Liver (tissue), 3 donors: ENCODE measurements around the gene PPP2R2C.

Source experiments
- ATF3 ChIP-seq: IDR thresholded peaks from 2 replicates; pipeline ENCODE4 v1.6.1; 2016; ENCODE audit warnings: antibody characterized with exemption
- EGR1 ChIP-seq, 2 donors: IDR thresholded peaks; 2 replicates each; pipeline ENCODE4 v1.6.1; 2016 to 2018; ENCODE audit warnings: antibody characterized with exemption in 2 of 2, low read depth in 2 of 2
- FOXA1 ChIP-seq: IDR thresholded peaks from 2 replicates; pipeline ENCODE4 v1.6.1; 2016; ENCODE audit warnings: antibody characterized with exemption
- FOXA2 ChIP-seq: IDR thresholded peaks from 2 replicates; pipeline ENCODE4 v1.6.1; 2016; ENCODE audit warnings: antibody characterized with exemption
- GABPA ChIP-seq, 2 donors: IDR thresholded peaks in 1 of 2; conservative IDR thresholded peaks in 1 of 2; 2 replicates each; pipeline ENCODE4 v1.6.1; 2016; ENCODE audit warnings: antibody characterized with exemption in 2 of 2, mild to moderate bottlenecking in 1 of 2, moderate library complexity in 1 of 2
- JUND ChIP-seq, 2 donors: IDR thresholded peaks; 2 replicates each; pipeline ENCODE4 v1.6.1; 2016; ENCODE audit warnings: antibody characterized with exemption in 2 of 2
- MAX ChIP-seq: IDR thresholded peaks from 2 replicates; pipeline ENCODE4 v1.6.1; 2016; ENCODE audit warnings: antibody characterized with exemption
- RAD21 ChIP-seq, 2 donors: IDR thresholded peaks; 2 replicates each; pipeline ENCODE4 v1.6.1; 2016; ENCODE audit warnings: antibody characterized with exemption in 2 of 2, mild to moderate bottlenecking in 2 of 2
- REST ChIP-seq: IDR thresholded peaks from 2 replicates; pipeline ENCODE4 v1.6.1; 2016; ENCODE audit warnings: antibody characterized with exemption, mild to moderate bottlenecking
- SP1 ChIP-seq: IDR thresholded peaks from 2 replicates; pipeline ENCODE4 v1.6.1; 2018; ENCODE audit warnings: antibody characterized with exemption, mild to moderate bottlenecking
- TAF1 ChIP-seq: conservative IDR thresholded peaks from 2 replicates; pipeline ENCODE4 v1.6.1; 2016; ENCODE audit warnings: antibody characterized with exemption, mild to moderate bottlenecking
- TF ChIP-seq, protein P1 (sequence below): fragments of 150-350 bp; IDR thresholded peaks from 2 replicates; pipeline ENCODE4 v1.5.1; 2017; ENCODE audit warnings: improper control_type of control experiment, low read depth, low read length; ENCODE audit not compliant: missing input control
- donor health status: healthy.
- donor health status: healthy.

DNA sequence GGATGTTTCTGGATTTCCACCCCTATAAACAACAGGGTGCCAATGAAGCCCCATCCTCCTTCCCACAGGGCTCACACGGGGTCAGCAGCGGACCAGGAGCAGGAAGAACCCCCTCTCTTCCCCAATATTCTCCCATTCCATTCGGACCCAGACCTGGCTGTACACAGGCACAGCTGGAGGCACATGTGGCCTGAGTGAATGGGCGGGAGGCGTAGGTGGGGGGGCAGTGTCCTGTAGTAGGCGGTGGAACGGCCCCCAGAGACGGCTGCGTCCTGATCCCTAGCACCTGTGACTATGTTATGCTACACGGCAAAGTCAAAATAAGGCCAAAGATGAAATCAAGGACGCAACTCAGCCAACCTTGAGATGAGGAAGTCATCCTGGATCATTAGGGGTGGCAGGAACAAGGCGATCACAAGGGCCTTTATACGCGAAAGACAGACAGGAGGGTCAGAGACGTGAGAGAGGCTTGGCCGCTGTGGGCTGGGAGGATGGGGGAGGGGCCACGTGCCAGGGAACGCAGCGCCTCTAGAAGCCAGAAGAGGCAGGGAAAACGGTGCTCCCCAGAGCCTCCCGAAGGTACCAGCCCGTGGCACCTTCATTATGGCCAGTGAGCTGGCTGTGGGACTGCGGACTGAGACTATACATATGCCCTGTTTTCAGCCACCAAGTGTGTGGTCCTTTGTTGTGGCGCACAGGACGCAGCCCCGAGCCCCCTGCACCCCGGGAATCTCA is 127.2 kb downstream of the PPP2R2C start:
- TF ChIP-seq MAX, result no peak
- TF ChIP-seq, protein P1, sequence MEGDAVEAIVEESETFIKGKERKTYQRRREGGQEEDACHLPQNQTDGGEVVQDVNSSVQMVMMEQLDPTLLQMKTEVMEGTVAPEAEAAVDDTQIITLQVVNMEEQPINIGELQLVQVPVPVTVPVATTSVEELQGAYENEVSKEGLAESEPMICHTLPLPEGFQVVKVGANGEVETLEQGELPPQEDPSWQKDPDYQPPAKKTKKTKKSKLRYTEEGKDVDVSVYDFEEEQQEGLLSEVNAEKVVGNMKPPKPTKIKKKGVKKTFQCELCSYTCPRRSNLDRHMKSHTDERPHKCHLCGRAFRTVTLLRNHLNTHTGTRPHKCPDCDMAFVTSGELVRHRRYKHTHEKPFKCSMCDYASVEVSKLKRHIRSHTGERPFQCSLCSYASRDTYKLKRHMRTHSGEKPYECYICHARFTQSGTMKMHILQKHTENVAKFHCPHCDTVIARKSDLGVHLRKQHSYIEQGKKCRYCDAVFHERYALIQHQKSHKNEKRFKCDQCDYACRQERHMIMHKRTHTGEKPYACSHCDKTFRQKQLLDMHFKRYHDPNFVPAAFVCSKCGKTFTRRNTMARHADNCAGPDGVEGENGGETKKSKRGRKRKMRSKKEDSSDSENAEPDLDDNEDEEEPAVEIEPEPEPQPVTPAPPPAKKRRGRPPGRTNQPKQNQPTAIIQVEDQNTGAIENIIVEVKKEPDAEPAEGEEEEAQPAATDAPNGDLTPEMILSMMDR, result no peak
- TF ChIP-seq RAD21 (IDR thresholded peaks at IDR 0.05), result no peak
- TF ChIP-seq ATF3, result no peak
- no peak for TF ChIP-seq EGR1 (IDR thresholded peaks at IDR 0.05; ENCODE audit: low read depth in 2 of 2)
- no peak for TF ChIP-seq JUND (IDR thresholded peaks at IDR 0.05)
- TF ChIP-seq FOXA2, result no peak
- TF ChIP-seq TAF1, result no peak
- TF ChIP-seq FOXA1, result no peak
- TF ChIP-seq SP1, result no peak
- no peak for TF ChIP-seq GABPA (IDR thresholded peaks at IDR 0.05 in 1 of 2, conservative IDR thresholded peaks at IDR 0.05 in 1 of 2)
- TF ChIP-seq REST, result no peak
